ENCODE measurements around the gene MYO1B.

- TF ChIP-seq, protein P1, sequence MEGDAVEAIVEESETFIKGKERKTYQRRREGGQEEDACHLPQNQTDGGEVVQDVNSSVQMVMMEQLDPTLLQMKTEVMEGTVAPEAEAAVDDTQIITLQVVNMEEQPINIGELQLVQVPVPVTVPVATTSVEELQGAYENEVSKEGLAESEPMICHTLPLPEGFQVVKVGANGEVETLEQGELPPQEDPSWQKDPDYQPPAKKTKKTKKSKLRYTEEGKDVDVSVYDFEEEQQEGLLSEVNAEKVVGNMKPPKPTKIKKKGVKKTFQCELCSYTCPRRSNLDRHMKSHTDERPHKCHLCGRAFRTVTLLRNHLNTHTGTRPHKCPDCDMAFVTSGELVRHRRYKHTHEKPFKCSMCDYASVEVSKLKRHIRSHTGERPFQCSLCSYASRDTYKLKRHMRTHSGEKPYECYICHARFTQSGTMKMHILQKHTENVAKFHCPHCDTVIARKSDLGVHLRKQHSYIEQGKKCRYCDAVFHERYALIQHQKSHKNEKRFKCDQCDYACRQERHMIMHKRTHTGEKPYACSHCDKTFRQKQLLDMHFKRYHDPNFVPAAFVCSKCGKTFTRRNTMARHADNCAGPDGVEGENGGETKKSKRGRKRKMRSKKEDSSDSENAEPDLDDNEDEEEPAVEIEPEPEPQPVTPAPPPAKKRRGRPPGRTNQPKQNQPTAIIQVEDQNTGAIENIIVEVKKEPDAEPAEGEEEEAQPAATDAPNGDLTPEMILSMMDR (IDR thresholded peaks at IDR 0.05) = no peak
- no peak for TF ChIP-seq POLR2AphosphoS5 (IDR thresholded peaks at IDR 0.05)
These were observed 160.3 kb downstream of the MYO1B start for GRCh38 chr2:191405546-191405945.

Data from sigmoid colon (tissue), 4 donors.